Measurements from ENCODE around the gene RAI1.
A peak's percentile ranks its signal among the peaks of the same experiment; 100 is the strongest.

- no peak for TF ChIP-seq BCL3 (CRISPR knock-in tag; IDR thresholded peaks at IDR 0.05)
- TF ChIP-seq RBAK (CRISPR knock-in tag; IDR thresholded peaks at IDR 0.05): no peak
- TF ChIP-seq CTCF (CRISPR knock-in tag; IDR thresholded peaks at IDR 0.05): peak; percentile 98
- TF ChIP-seq POLR2A (IDR thresholded peaks at IDR 0.05; ENCODE audit: insufficient read depth in 1 of 2, low read depth in 2 of 2, low read length in 2 of 2): peak; percentile 16 to 29; a peak in 1 of 4 replicates
- peak; percentile 51 for TF ChIP-seq ASH2L (IDR thresholded peaks at IDR 0.05; ENCODE audit: insufficient read length, low read depth, low read length)
- no peak for TF ChIP-seq ZNF333 (CRISPR knock-in tag; IDR thresholded peaks at IDR 0.05; ENCODE audit: borderline replicate concordance)
- TF ChIP-seq MTA3 (CRISPR knock-in tag; IDR thresholded peaks at IDR 0.05): no peak
- no peak for TF ChIP-seq EZH2 (conservative IDR thresholded peaks at IDR 0.05; ENCODE audit: low read depth, low read length)
- no peak; the same call in 1 of the 2 replicates for TF ChIP-seq ELF1 (CRISPR knock-in tag; IDR thresholded peaks at IDR 0.05)
- no peak for TF ChIP-seq KDM5A (IDR thresholded peaks at IDR 0.05; ENCODE audit: borderline replicate concordance, low read length)
- TF ChIP-seq ZNF75D (CRISPR knock-in tag; IDR thresholded peaks at IDR 0.05; ENCODE audit: borderline replicate concordance): no peak
- TF ChIP-seq FOXO1 (CRISPR knock-in tag; IDR thresholded peaks at IDR 0.05): no peak
- no peak for TF ChIP-seq ZNF670 (CRISPR knock-in tag; IDR thresholded peaks at IDR 0.05; ENCODE audit: borderline replicate concordance)
Measured at GRCh38 chr17:17812211-17813054, 131.2 kb downstream of the RAI1 start.

Data from HepG2 (cell line).